C4-2B (cell line): ENCODE measurements around the gene CRY1.

Experiments used
- H3K27ac ChIP-seq: fragments of 450-650 bp; 2 replicates; pipeline ENCODE4 v1.5.1; 2017
- CTCF ChIP-seq: fragments of 450-650 bp; conservative IDR thresholded peaks from 2 replicates; pipeline ENCODE4 v1.5.1; 2017; ENCODE audit warnings: mild to moderate bottlenecking
- ZFX ChIP-seq: fragments of 450-650 bp; IDR thresholded peaks from 2 replicates; pipeline ENCODE4 v1.6.1; 2017

CRY1 gene

GRCh38 chr12:107130830-107131611 is 37.7 kb upstream of the CRY1 start:
- TF ChIP-seq ZFX, result no peak
- TF ChIP-seq CTCF, result no peak
- H3K27ac ChIP-seq, result no peak overlapping the region

- H3K27ac ChIP-seq, result no peak overlapping the region
- TF ChIP-seq CTCF (no peak), ZFX (no peak)
These were observed 36.1 kb upstream of the CRY1 start for GRCh38 chr12:107129315-107129930.

DNA sequence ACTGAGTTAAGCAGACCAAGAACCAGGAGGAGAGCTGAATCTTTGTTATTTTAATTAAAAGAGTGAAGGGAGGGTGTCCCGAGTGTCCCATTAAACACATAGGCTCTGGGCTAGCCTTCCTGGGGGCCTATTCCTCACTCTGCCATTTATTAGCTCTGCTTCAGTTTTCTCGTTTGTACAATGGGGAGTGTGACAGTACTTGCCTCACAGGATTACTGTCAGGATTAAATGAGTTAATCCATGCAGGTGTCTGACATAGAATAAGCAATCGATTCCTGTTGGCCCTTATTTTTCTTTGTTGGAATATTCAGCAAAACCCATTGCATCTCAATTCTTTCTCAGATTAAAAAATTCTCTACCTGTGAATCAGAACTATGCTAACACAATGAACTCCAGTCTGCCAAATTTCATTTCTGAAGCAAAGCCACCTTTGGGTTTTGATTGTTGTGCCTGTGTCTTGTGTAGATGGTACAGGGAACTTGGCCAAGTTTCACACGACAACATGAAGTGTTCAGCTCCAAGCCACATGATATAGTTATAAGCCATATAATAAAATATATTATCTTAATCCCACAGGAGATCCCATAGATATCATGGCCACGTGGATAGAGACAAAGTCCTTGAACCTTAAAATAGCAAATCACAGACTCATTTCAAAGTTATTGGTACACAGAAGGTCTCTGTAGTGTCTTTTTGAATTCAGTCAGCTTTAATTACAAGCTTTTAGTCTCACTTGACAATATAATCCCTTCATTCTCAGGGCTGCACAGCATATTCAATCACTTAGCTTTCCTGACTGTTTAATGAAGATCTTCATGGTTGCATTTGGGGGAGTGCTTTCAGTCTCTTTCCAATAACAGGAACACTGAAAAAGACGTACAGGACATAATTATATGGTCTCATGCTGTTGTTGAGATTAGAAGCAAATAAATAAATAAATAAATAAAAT is 34.4 kb upstream of the CRY1 start:
- no peak overlapping the region for H3K27ac ChIP-seq
- TF ChIP-seq ZFX, result no peak
- TF ChIP-seq CTCF, result no peak

DNA sequence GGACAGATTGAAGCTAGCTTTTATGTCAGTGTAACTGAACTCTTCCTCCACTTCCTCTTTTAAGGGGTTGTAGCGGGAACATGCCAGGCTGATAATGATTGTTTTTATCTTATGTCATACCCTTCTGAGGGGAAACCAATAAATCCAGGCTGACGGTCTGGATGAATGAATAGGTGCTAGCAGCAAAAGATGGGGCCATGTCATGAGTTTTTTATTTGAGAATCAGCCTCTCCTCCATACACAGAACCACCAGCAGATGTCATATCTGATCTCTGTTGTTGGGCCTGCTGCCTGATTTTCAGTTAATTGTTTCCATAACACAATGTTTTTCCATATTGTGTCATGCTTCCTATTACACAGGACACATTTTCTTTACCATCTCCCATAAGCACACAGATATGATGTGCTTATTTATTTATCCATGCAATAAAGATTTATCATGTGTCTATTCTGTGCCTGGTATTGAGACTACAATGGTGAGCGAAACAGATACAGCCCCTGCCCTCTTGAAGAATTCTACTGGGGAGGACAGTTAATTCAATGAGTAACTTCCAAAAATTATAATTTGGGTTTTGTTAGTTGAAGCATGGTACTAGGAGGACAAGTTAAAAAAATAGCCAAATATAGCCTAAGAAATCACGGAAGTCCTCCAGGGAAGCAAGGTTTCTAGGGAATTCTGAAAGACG is 33.6 kb upstream of the CRY1 start:
- no peak overlapping the region for H3K27ac ChIP-seq
- TF ChIP-seq CTCF (peak; percentile 41), ZFX (no peak)

DNA sequence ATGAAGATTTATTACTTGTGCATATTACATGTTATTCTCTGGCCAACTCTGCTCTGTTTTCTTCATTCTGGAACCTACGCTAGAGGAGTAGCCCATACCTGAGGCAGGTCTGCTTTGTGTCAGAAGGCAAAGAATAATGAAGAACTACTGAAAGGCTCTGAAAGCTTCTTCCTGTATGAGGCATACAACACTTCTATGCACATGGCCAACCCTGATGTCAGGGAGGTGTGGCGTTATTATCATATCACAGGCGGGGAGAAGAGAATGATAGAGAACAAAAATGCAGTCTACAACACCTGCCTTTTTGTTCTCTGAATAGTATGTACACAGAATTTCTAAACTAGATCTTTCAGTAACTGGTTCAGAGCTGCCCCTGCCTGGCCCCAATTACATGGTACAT is 32.5 kb upstream of the CRY1 start:
- TF ChIP-seq ZFX (no peak), CTCF (no peak)
- no peak overlapping the region for H3K27ac ChIP-seq

DNA sequence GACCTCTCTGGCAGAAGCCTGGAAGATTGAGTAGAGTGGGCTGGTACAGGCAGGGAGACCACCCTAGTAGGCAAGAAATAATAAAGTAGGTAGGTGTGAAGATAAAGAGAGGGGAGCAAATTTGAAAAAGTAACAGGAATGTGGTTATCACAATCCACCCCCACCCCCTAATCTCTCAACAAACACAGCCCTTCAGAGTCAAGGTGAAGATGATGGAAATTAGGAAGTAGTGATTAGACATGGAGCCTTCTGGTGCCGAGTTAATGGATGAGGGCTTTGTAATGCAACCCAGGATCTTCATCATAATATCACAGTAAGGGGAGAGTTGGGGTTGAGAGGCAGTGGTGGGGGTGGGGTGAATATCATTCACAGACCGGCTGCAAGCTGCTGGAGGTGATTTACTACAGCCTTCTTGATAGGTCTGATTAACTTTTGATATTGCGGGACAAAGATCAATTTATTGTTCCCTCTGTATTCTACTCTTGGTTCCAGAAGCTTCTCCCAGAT is 29.2 kb upstream of the CRY1 start:
- TF ChIP-seq ZFX (no peak), CTCF (no peak)
- H3K27ac ChIP-seq, result no peak overlapping the region
